HUES64 (cell line): ENCODE measurements around the gene MYH7B.

ENCODE experiments used
- H3K27ac ChIP-seq: 2 replicates; pipeline ENCODE4 v1.7.0; 2013; ENCODE audit warnings: low read depth, low read length, inconsistent platforms
- H3K27me3 ChIP-seq: 2 replicates; pipeline ENCODE4 v1.6.1; 2013; ENCODE audit warnings: mild to moderate bottlenecking, low read length; ENCODE audit not compliant: insufficient read depth
- H3K36me3 ChIP-seq: 2 replicates; pipeline ENCODE4 v1.6.1; 2013; ENCODE audit warnings: mild to moderate bottlenecking, low read length; ENCODE audit not compliant: insufficient read depth
- H3K4me1 ChIP-seq: 2 replicates; pipeline ENCODE4 v1.6.1; 2013; ENCODE audit warnings: mild to moderate bottlenecking, low read length, moderate library complexity; ENCODE audit not compliant: insufficient read depth
- H3K4me3 ChIP-seq: 2 replicates; pipeline ENCODE4 v1.5.1; 2013; ENCODE audit warnings: mild to moderate bottlenecking, low read length, moderate library complexity
- H3K9ac ChIP-seq: 2 replicates; pipeline ENCODE4 v1.6.1; 2013; ENCODE audit warnings: mild to moderate bottlenecking, low read depth, low read length
- H3K9me3 ChIP-seq: 2 replicates; pipeline ENCODE4 v1.6.1; 2013; ENCODE audit warnings: low read depth, low read length; ENCODE audit not compliant: insufficient read depth
- WGBS: fragments of 150-250, 120-280 bp; methylation state at CpG from one replicate; pipeline ENCODE4 v1.1.7; 2013; ENCODE audit warnings: missing lambda C conversion rate; 5-methylcytosine and 5-hydroxymethylcytosine counted together

The MYH7B gene

DNA sequence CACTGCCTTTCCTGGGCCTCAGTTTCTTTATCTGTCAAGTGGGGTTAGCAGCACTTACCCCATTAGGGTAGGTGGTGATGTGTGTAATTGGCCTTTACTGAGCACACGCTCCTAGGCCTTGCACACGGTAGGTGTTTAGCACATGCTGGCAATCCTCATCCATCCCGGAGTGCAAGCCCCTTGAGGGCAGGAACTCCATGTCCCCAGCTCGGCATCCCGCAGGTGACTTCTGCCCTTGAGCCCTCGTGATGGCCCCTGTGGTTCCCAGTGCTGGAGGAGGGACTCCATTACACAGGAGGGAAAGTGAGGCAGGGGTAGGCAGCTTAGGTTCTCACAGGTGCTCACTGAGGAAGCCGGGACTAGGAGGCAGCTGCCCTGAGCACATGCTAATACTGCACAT, 40.0 kb downstream of the MYH7B start:
- no peak overlapping the region for H3K27ac ChIP-seq
- no peak overlapping the region for H3K4me3 ChIP-seq
- WGBS = 88% methylated on average over 7 of the region's 7 CpGs
- no peak overlapping the region for H3K9ac ChIP-seq
- no peaks in the 10 kb centered on the region for H3K9me3 ChIP-seq
- peaks cover 24% of the 10 kb centered on the region for H3K36me3 ChIP-seq
- no peaks in the 10 kb centered on the region for H3K4me1 ChIP-seq
- H3K27me3 ChIP-seq = no peaks in the 10 kb centered on the region

DNA sequence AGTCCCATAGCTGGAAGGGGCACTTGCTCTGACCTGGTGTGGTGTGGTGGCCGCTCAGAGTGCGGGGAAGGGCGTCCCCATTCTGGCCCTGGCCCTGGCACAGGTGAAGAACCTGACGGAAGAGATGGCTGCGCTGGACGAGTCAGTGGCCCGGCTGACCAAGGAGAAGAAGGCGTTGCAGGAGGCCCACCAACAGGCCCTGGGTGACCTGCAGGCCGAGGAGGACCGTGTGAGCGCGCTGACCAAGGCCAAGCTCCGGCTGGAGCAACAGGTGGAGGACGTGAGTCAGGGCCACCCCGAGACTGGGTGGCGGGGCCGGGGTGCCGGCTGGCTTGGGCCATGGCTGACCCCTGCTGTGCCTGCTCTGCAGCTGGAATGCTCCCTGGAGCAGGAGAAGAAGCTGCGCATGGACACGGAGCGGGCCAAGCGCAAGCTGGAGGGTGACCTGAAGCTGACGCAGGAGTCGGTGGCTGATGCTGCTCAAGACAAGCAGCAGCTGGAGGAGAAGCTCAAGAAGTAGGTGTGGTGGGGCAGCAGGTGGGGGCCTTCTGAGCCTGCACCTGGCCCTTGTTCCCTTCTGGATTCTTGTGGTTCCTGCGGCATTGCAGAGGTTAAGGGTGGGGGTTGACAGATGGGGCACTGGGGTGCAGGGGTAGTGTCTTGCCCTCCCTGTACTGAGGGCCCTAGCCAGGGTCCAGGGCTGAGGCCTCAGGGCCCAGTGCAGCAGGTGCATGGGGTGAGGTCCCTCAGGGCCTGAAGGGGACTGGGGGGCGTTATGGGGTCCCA, 40.8 kb downstream of the MYH7B start:
- H3K4me1 ChIP-seq = no peaks in the 10 kb centered on the region
- H3K9me3 ChIP-seq = no peaks in the 10 kb centered on the region
- no peak overlapping the region for H3K27ac ChIP-seq
- H3K9ac ChIP-seq = no peak overlapping the region
- 96% methylated on average over 26 of the region's 26 CpGs for WGBS
- H3K36me3 ChIP-seq = peaks cover 31% of the 10 kb centered on the region
- no peaks in the 10 kb centered on the region for H3K27me3 ChIP-seq
- H3K4me3 ChIP-seq = no peak overlapping the region

DNA sequence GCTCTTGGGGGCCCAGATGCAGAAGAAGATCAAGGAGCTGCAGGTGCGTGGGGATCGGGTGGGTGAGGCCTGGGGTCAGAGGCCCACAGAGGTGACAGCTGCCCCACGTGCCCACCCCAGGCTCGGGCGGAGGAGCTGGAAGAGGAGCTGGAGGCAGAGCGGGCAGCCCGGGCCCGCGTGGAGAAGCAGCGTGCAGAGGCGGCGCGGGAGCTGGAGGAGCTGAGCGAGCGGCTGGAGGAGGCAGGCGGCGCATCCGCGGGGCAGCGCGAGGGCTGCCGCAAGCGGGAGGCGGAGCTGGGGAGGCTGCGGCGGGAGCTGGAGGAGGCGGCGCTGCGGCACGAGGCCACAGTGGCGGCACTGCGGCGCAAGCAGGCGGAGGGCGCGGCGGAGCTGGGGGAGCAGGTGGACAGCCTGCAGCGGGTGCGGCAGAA, 41.5 kb downstream of the MYH7B start:
- Histone ChIP-seq H3K9me3 (no peaks in the 10 kb centered on the region), H3K36me3 (peaks cover 38% of the 10 kb centered on the region), H3K4me1 (no peaks in the 10 kb centered on the region), H3K27ac (no peak overlapping the region), H3K9ac (no peak overlapping the region), H3K27me3 (no peaks in the 10 kb centered on the region), H3K4me3 (no peak overlapping the region)
- WGBS = 95% methylated on average over 39 of the region's 39 CpGs

DNA sequence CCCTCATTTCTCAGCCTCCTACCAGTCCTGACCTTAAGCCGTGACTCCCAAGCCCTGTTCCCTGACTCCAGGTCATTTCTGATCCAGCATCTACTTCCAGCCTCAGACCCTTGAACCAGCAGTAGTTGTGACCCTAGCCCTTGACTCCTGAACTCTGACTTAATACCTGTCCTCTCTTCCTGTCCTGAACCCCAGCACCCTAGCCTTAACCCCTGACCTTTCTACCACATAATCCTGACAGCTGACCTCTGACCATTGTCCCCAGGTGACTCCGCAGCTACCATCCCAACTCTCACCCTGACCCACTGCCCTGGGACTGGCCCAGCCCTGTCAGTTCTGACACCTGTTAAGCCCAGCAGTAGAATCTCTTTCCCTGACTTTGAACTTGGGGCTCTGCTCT, 42.1 kb downstream of the MYH7B start:
- Histone ChIP-seq H3K9me3 (no peaks in the 10 kb centered on the region), H3K36me3 (peaks cover 44% of the 10 kb centered on the region), H3K9ac (no peak overlapping the region), H3K27ac (no peak overlapping the region), H3K4me1 (no peaks in the 10 kb centered on the region), H3K27me3 (no peaks in the 10 kb centered on the region), H3K4me3 (no peak overlapping the region)
- WGBS = 95% methylated on average over 2 of the region's 2 CpGs

DNA sequence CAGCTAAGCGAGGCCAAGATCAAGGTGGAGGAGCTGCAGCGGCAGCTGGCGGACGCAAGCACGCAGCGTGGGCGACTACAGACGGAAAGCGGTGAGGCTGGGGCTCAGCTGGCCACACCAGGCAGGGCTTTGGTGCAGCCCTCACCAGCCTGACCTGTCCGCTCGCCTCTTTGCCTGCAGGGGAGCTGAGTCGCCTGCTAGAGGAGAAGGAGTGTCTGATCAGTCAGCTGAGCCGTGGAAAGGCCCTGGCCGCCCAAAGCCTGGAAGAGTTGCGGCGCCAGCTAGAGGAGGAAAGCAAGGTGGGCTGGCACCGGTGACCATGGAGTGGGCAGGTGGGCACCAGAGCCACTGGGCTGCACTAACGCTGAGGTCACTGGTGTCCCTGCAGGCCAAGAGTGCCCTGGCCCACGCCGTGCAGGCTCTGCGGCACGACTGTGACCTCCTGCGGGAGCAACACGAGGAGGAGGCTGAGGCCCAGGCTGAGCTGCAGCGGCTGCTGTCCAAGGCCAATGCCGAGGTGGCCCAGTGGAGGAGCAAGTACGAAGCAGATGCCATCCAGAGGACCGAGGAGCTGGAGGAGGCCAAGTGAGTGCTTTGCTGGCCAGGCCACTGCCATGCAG, 42.8 kb downstream of the MYH7B start:
- WGBS = 92% methylated on average over 28 of the region's 28 CpGs
- peaks cover 51% of the 10 kb centered on the region for H3K36me3 ChIP-seq

DNA sequence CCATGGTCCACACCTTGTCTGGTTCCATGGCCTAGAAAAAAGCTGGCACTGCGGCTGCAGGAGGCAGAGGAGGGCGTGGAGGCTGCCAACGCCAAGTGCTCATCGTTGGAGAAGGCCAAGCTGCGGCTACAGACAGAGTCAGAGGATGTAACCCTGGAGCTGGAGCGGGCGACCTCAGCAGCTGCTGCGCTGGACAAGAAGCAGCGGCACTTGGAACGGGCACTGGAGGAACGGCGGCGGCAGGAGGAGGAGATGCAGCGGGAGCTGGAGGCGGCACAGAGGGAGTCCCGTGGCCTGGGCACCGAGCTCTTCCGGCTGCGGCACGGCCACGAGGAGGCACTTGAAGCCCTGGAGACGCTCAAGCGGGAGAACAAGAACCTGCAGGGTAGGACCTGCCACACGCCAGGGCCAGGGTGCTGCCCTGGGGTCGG, 43.4 kb downstream of the MYH7B start:
- no peaks in the 10 kb centered on the region for H3K4me1 ChIP-seq
- no peaks in the 10 kb centered on the region for H3K9me3 ChIP-seq
- no peaks in the 10 kb centered on the region for H3K27me3 ChIP-seq
- H3K36me3 ChIP-seq = peaks cover 53% of the 10 kb centered on the region
- no peak overlapping the region for H3K4me3 ChIP-seq
- WGBS = 95% methylated on average over 25 of the region's 25 CpGs
- H3K27ac ChIP-seq = no peak overlapping the region
- H3K9ac ChIP-seq = no peak overlapping the region

More for the DNA sequence above, 42.8 kb downstream of the MYH7B start:
- Histone ChIP-seq H3K4me3 (no peak overlapping the region), H3K4me1 (no peaks in the 10 kb centered on the region), H3K27ac (no peak overlapping the region), H3K9me3 (no peaks in the 10 kb centered on the region), H3K27me3 (no peaks in the 10 kb centered on the region), H3K9ac (no peak overlapping the region)

DNA sequence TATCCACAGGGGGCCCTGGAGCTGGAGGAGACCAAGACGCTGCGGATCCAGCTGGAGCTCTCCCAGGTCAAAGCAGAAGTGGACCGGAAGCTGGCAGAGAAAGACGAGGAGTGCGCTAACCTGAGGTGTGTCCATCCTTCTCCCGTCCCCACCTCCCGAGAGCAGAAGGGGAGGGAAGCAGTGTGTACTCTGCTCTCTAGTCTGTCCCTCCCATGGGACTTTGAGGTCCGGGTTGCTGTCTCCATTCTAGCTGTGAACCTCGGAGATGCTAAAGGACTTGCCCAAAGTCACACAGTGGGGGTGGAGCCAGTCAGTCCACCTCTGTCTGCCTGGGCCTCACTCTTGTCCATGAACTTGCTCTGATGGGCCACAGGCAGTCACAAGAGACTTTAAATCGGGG, 44.1 kb downstream of the MYH7B start:
- H3K9me3 ChIP-seq = no peaks in the 10 kb centered on the region
- H3K9ac ChIP-seq = no peak overlapping the region
- no peaks in the 10 kb centered on the region for H3K4me1 ChIP-seq
- no peak overlapping the region for H3K4me3 ChIP-seq
- WGBS = 93% methylated on average over 10 of the region's 10 CpGs
- no peak overlapping the region for H3K27ac ChIP-seq
- H3K27me3 ChIP-seq = no peaks in the 10 kb centered on the region
- H3K36me3 ChIP-seq = peaks cover 61% of the 10 kb centered on the region

DNA sequence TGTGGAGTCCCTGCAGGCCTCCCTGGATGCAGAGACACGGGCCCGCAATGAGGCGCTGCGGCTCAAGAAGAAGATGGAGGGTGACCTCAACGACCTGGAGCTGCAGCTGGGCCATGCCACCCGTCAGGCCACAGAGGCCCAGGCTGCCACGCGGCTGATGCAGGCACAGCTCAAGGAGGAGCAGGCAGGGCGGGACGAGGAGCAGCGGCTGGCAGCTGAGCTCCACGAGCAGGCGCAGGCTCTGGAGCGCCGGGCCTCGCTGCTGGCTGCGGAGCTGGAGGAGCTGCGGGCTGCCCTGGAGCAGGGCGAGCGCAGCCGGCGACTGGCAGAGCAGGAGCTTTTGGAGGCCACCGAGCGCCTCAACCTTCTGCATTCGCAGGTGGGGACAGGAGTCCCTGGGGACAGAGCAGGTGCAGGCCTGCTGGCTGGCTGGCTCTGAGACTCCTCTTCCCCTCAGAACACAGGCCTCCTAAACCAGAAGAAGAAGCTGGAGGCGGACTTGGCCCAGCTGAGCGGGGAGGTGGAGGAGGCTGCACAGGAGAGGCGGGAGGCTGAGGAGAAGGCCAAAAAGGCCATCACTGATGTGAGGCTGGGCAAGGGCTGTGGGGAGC, 44.7 kb downstream of the MYH7B start:
- 95% methylated on average over 28 of the region's 28 CpGs for WGBS
- peaks cover 67% of the 10 kb centered on the region for H3K36me3 ChIP-seq
- no peak overlapping the region for H3K9ac ChIP-seq

DNA sequence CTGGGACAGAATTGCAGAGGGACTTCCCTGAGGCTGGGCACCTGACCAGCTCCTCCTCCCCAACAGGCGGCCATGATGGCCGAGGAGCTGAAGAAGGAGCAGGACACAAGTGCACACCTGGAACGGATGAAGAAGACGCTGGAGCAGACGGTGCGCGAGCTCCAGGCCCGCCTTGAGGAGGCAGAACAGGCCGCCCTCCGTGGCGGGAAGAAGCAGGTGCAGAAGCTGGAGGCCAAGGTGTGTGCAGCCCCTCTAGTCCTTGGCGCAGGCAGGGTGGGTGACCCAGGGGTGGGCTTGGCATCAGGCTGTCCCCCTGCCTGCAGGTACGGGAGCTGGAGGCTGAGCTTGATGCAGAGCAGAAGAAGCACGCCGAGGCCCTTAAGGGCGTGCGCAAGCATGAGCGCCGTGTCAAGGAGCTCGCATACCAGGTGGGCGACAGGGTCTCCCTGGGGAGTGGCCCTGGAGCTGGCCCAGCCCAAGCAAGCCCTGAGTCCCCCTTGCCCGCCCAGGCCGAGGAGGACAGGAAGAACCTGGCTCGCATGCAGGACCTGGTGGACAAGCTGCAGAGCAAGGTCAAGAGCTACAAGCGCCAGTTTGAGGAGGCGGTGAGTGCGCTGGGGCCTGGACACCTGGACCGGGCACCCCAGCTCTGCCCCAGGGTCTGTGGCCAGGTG, 45.4 kb downstream of the MYH7B start:
- Histone ChIP-seq H3K36me3 (peaks cover 68% of the 10 kb centered on the region), H3K27ac (no peak overlapping the region), H3K27me3 (no peaks in the 10 kb centered on the region), H3K9ac (no peak overlapping the region), H3K4me3 (no peak overlapping the region), H3K9me3 (no peaks in the 10 kb centered on the region), H3K4me1 (no peaks in the 10 kb centered on the region)
- 95% methylated on average over 28 of the region's 28 CpGs for WGBS

More for the DNA sequence above, 44.7 kb downstream of the MYH7B start:
- Histone ChIP-seq H3K27ac (no peak overlapping the region), H3K9me3 (no peaks in the 10 kb centered on the region), H3K27me3 (no peaks in the 10 kb centered on the region), H3K4me1 (no peaks in the 10 kb centered on the region), H3K4me3 (no peak overlapping the region)

DNA sequence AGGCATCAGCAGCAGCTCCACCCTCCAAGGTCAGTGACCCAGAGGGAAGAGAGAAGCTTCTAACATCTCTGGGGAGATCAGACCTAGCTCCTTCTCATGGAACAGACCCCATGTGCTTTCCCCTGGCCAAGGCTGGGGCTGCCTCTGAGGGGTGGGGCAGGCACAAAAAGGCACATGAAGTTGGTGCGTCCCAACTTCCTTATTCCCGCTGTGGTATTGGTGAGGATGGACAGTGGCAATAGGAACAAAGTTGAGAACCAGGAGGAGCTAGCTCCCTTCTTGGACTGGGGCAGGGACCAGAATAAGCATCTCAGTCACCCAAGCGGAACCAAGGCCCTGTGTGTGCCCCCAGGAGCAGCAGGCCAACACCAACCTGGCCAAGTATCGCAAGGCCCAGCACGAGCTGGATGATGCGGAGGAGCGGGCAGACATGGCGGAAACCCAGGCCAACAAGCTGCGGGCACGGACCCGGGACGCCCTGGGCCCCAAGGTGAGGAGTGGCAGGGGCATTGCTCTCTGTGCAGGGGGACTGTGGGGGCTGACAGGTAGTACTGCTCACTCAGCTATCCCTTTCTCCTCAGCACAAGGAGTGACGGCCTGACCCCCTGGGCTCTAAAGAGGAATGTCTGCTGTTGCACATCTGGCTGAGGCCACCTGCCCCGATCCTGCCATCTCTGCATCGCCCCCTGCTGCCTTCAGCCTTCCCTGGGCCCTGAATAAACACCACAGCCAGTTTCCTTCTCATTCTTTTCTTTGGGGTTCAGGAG, 46.1 kb downstream of the MYH7B start:
- no peaks in the 10 kb centered on the region for H3K9me3 ChIP-seq
- H3K36me3 ChIP-seq = peaks cover 75% of the 10 kb centered on the region
- 93% methylated on average over 15 of the region's 15 CpGs for WGBS
- no peaks in the 10 kb centered on the region for H3K27me3 ChIP-seq
- H3K4me3 ChIP-seq = no peak overlapping the region
- no peak overlapping the region for H3K27ac ChIP-seq
- H3K4me1 ChIP-seq = no peaks in the 10 kb centered on the region
- no peak overlapping the region for H3K9ac ChIP-seq
